ENCODE results near the gene ARHGEF19.

ARHGEF19 gene

DNA sequence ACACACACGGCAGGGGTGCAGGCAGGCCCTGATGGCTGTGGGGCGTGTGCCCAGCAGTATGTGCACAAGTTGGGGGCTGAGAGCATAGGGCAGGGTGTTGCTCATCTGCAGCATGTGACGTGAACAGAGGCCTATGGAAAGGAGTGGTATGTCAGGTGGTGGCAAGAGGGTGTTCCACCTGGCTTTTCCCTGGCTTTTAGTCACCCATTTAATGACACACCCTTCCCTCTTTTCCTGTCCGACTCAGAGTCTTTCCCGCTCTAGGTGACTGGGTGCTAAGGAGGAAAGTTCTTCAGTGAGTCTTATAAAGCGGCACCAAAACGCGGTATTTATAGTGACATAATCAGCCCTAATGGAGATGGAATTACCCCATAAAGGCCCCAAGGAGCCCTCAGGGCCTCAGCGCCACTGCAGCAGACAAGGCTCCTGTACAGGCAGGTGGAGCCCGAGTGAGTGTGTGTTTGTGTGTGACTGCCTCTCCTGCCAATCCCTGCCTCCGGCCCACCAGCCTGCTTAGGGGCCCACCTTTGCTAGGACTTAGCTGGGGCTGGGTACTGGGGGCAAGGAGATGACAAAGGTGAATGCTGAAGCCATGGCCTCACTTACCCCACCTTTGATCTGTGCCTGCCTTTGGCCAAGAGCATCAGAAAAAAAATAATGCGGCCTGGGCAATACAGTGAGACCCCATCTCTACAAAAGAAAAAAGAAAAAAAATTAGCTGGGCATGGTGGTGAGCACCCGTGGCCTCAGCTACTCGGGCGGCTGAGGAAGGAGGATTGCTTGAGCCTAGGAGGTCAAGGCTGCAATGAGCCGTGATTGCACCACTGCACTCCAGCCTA lies 53.2 kb downstream of the ARHGEF19 start:
- ATAC-seq (ENCODE audit: low read depth): peak; percentile 50
- Histone ChIP-seq H3K27me3 (ENCODE audit: insufficient read depth, poor library complexity, severe bottlenecking) (no peaks in the 10 kb centered on the region), H3K4me1 (ENCODE audit: insufficient read depth, poor library complexity, severe bottlenecking) (peaks cover 38% of the 10 kb centered on the region), H3K27ac (ENCODE audit: poor library complexity, severe bottlenecking) (peak overlapping the region; percentile 99), H3K9me3 (ENCODE audit: severe bottlenecking) (no peaks in the 10 kb centered on the region), H3K36me3 (ENCODE audit: low read depth) (peaks cover 33% of the 10 kb centered on the region), H3K4me3 (ENCODE audit: severe bottlenecking) (no peak overlapping the region)
- peak; percentile 81 for DNase-seq (ENCODE audit: low spot score)
- TF ChIP-seq, protein P1, sequence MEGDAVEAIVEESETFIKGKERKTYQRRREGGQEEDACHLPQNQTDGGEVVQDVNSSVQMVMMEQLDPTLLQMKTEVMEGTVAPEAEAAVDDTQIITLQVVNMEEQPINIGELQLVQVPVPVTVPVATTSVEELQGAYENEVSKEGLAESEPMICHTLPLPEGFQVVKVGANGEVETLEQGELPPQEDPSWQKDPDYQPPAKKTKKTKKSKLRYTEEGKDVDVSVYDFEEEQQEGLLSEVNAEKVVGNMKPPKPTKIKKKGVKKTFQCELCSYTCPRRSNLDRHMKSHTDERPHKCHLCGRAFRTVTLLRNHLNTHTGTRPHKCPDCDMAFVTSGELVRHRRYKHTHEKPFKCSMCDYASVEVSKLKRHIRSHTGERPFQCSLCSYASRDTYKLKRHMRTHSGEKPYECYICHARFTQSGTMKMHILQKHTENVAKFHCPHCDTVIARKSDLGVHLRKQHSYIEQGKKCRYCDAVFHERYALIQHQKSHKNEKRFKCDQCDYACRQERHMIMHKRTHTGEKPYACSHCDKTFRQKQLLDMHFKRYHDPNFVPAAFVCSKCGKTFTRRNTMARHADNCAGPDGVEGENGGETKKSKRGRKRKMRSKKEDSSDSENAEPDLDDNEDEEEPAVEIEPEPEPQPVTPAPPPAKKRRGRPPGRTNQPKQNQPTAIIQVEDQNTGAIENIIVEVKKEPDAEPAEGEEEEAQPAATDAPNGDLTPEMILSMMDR (IDR thresholded peaks at IDR 0.05; ENCODE audit: poor library complexity, severe bottlenecking): no peak

DNA sequence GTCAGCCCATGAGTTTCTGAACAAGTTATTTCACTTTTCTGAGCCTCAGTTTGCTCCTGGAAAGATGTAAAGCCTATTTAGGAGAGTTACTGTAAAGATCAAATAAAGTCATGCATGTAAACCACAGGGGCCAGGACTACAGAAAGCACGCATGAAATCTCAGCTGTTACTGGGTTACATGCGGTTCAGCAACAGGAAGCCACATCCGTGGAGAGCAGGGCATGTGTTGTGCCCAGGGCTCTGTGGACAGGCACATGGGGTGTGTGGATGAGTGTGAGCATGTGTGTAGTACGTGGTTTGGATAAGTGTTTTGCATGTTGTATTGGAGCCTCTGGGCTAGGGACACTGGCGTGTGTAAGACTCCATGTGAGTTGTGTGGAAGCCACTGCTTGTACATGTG lies 54.4 kb downstream of the ARHGEF19 start:
- no peaks in the 10 kb centered on the region for H3K9me3 ChIP-seq (ENCODE audit: severe bottlenecking)
- H3K36me3 ChIP-seq (ENCODE audit: low read depth): peaks cover 45% of the 10 kb centered on the region
- TF ChIP-seq, protein P1 (IDR thresholded peaks at IDR 0.05; ENCODE audit: poor library complexity, severe bottlenecking): no peak
- DNase-seq (ENCODE audit: low spot score): no peak
- peak overlapping the region; percentile 99 for H3K27ac ChIP-seq (ENCODE audit: poor library complexity, severe bottlenecking)
- no peaks in the 10 kb centered on the region for H3K27me3 ChIP-seq (ENCODE audit: insufficient read depth, poor library complexity, severe bottlenecking)
- no peak for ATAC-seq (ENCODE audit: low read depth)
- peak overlapping the region; percentile 68 for H3K4me3 ChIP-seq (ENCODE audit: severe bottlenecking)
- H3K4me1 ChIP-seq (ENCODE audit: insufficient read depth, poor library complexity, severe bottlenecking): peaks cover 32% of the 10 kb centered on the region

DNA sequence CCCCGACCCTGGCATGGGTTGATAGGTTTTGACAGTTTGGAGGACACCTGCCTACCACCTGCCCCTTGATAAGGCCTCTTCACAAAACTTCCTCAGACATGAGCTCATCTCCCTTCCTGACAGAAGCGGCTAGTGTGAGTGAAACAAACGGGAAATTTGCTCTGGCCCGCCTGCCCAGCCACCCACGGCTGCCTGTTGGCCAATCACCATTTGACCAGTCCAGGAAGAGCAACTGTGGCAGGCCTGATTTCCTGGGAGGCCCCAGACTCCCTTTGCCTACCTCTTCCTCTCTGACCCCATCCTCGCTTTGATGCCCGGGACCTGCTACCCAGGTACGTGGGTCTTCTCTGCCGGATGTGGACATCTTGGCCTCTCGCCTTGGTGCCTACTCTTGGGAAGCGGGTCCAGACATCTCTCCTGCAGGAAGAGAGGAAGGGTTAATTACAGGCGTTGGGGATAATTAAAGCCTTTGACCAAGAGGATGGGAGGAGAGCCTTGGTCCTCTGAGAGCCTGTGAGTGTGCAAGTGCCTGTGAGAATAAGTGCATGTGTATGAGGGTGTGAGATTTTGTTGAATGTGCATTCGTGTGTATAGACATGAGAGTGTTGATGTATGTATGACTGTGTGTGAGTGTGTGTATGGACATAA lies 55.5 kb downstream of the ARHGEF19 start:
- H3K27ac ChIP-seq (ENCODE audit: poor library complexity, severe bottlenecking): peak overlapping the region; percentile 99
- TF ChIP-seq, protein P1 (IDR thresholded peaks at IDR 0.05; ENCODE audit: poor library complexity, severe bottlenecking): no peak
- H3K27me3 ChIP-seq (ENCODE audit: insufficient read depth, poor library complexity, severe bottlenecking): no peaks in the 10 kb centered on the region
- peaks cover 24% of the 10 kb centered on the region for H3K4me1 ChIP-seq (ENCODE audit: insufficient read depth, poor library complexity, severe bottlenecking)
- DNase-seq (ENCODE audit: low spot score): no peak
- H3K9me3 ChIP-seq (ENCODE audit: severe bottlenecking): no peaks in the 10 kb centered on the region
- H3K4me3 ChIP-seq (ENCODE audit: severe bottlenecking): peak overlapping the region; percentile 68
- H3K36me3 ChIP-seq (ENCODE audit: low read depth): peaks cover 53% of the 10 kb centered on the region
- peak; percentile 54 for ATAC-seq (ENCODE audit: low read depth)

DNA sequence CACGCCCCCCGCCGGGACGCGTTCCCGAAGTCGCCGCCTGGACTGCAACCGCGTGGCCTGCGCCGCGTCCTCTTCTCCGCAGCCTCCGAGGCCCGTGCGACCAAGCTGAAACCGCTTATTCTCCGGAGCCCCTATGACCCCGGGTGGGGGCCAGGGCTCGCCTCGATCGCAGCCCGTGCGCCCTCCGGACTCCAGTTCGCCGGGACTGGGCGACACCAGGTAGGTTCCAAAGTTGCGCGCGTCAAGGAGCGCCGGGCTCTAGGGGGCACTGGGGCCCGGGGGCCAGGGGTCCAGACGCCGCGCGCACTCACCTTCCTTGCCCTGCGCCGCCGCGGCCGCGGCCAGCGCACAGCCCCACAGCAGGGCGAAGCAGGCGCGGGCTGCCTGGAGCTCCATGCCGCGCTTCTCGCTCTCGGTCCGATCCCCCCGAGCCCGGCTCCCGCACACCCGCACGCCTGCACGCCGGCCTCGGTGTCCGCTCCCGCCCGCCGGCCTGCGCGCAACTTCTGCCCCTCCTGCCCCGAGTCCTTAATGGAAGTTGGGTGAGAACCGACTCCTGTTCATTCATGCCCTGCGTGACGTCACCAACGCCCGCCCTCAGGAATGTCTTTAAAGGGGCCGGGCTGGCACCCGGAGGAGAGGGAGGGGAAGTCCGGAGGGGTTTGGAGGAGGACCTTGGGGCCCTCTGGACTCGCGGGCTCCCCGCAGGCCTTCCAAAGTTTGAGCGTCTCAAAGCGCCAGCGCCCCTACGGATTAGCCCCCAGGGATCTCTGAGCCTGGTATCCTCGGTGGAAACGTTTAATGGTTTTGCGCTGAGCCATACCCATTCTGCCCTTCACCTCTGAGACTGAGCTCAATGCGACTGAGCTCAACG lies 56.7 kb downstream of the ARHGEF19 start, which contains the start of gene EPHA2:
Gene EPHA2 (minus strand): TSS at position 533 of the 874 bp plus-strand sequence. CDS start 137 bp downstream, at position 396.
- ATAC-seq (ENCODE audit: low read depth) (peak; percentile 44), DNase-seq (ENCODE audit: low spot score) (peak; percentile 94)
- peak within 1 kb of the TSS; percentile 99 for H3K27ac ChIP-seq (ENCODE audit: poor library complexity, severe bottlenecking)
- TF ChIP-seq, protein P1 (IDR thresholded peaks at IDR 0.05; ENCODE audit: poor library complexity, severe bottlenecking): no peak
- peaks cover 34% of the 10 kb centered on the region for H3K4me1 ChIP-seq (ENCODE audit: insufficient read depth, poor library complexity, severe bottlenecking)
- H3K4me3 ChIP-seq (ENCODE audit: severe bottlenecking): peak within 1 kb of the TSS; percentile 68
- H3K36me3 ChIP-seq (ENCODE audit: low read depth): peaks cover 53% of the 10 kb centered on the region
- H3K9me3 ChIP-seq (ENCODE audit: severe bottlenecking): no peaks in the 10 kb centered on the region
- H3K27me3 ChIP-seq (ENCODE audit: insufficient read depth, poor library complexity, severe bottlenecking): no peaks in the 10 kb centered on the region
